HG02981 (cell line): ENCODE data around the gene AGR3.

Source experiments
- ATAC-seq: cut with Tn5 transposase; IDR thresholded peaks from one replicate; pipeline ENCODE4 v1.9.1; 2021; ENCODE audit warnings: mild to moderate bottlenecking, moderate library complexity; ENCODE audit not compliant: unreplicated experiment

Gene AGR3

GRCh38 chr7:16881844-16882243 is at the start of gene AGR3:
Gene AGR3 (minus strand): TSS chr7:16881983. CDS start chr7:16878618, 3,365 bp downstream.
- no peak for ATAC-seq

GRCh38 chr7:16930946-16931345 is 49.2 kb upstream of the AGR3 start:
- ATAC-seq: no peak

GRCh38 chr7:16929146-16929762 is 47.5 kb upstream of the AGR3 start:
- peak; percentile 86 for ATAC-seq

- no peak for ATAC-seq
Measured at GRCh38 chr7:16926861-16927260, 45.1 kb upstream of the AGR3 start.

- ATAC-seq: no peak
Measured at GRCh38 chr7:16926283-16926682, 44.5 kb upstream of the AGR3 start.

- no peak for ATAC-seq
Measured at GRCh38 chr7:16925609-16926008, 43.8 kb upstream of the AGR3 start.

- ATAC-seq: no peak
Measured at GRCh38 chr7:16923019-16923418, 41.2 kb upstream of the AGR3 start.

GRCh38 chr7:16921644-16922257 is 40.0 kb upstream of the AGR3 start:
- no peak for ATAC-seq

- ATAC-seq: no peak
Measured at GRCh38 chr7:16921151-16921550, 39.4 kb upstream of the AGR3 start.

GRCh38 chr7:16919440-16919839 is 37.7 kb upstream of the AGR3 start:
- no peak for ATAC-seq

- no peak for ATAC-seq
Measured at GRCh38 chr7:16918288-16918895, 36.6 kb upstream of the AGR3 start.

- no peak for ATAC-seq
Measured at GRCh38 chr7:16916738-16917137, 35.0 kb upstream of the AGR3 start.

GRCh38 chr7:16916105-16916639 is 34.4 kb upstream of the AGR3 start:
- no peak for ATAC-seq

GRCh38 chr7:16915405-16915804 is 33.6 kb upstream of the AGR3 start:
- ATAC-seq: no peak

- ATAC-seq: no peak
Measured at GRCh38 chr7:16914771-16915170, 33.0 kb upstream of the AGR3 start.

- no peak for ATAC-seq
Measured at GRCh38 chr7:16913643-16914042, 31.9 kb upstream of the AGR3 start.

- no peak for ATAC-seq
Measured at GRCh38 chr7:16912540-16912939, 30.8 kb upstream of the AGR3 start.

GRCh38 chr7:16908561-16908960 is 26.8 kb upstream of the AGR3 start:
- no peak for ATAC-seq

- no peak for ATAC-seq
Measured at GRCh38 chr7:16905300-16906044, 23.7 kb upstream of the AGR3 start.

- ATAC-seq: no peak
Measured at GRCh38 chr7:16904076-16904475, 22.3 kb upstream of the AGR3 start.

- no peak for ATAC-seq
Measured at GRCh38 chr7:16900209-16900768, 18.5 kb upstream of the AGR3 start.
